GM21360 (cell line): Measurements from ENCODE around the gene FAM9A.
"Not testable (repeated sequence)": the region's sequence is repeated elsewhere in the genome, so short reads cannot be mapped to it uniquely, and the experiment has no call there.

Experiments used
- ATAC-seq: cut with Tn5 transposase; IDR thresholded peaks from one replicate; pipeline ENCODE4 v1.9.1; 2021; ENCODE audit warnings: mild to moderate bottlenecking, moderate library complexity; ENCODE audit not compliant: unreplicated experiment

Gene FAM9A

GRCh38 chrX:8805046-8805445, 3.9 kb upstream of the FAM9A start:
- no peak for ATAC-seq

GRCh38 chrX:8803326-8803725, 2.1 kb upstream of the FAM9A start:
- no peak for ATAC-seq

- ATAC-seq = not testable (repeated sequence)
Measured at GRCh38 chrX:8800351-8800750, 832 bp downstream of the FAM9A start.

- ATAC-seq = not testable (repeated sequence)
Measured at GRCh38 chrX:8799281-8799680, 1.9 kb downstream of the FAM9A start.

- not testable (repeated sequence) for ATAC-seq
Measured at GRCh38 chrX:8798702-8799101, 2.5 kb downstream of the FAM9A start.

GRCh38 chrX:8787119-8787518, 14.1 kb downstream of the FAM9A start:
- not testable (repeated sequence) for ATAC-seq

GRCh38 chrX:8784162-8784561, 17.0 kb downstream of the FAM9A start:
- no peak for ATAC-seq

GRCh38 chrX:8783714-8784098, 17.5 kb downstream of the FAM9A start:
- no peak for ATAC-seq

- ATAC-seq = peak; percentile 97
Measured at GRCh38 chrX:8783097-8783713, 18.0 kb downstream of the FAM9A start.

GRCh38 chrX:8782595-8782994, 18.6 kb downstream of the FAM9A start:
- ATAC-seq = no peak

GRCh38 chrX:8781921-8782320, 19.3 kb downstream of the FAM9A start:
- not testable (repeated sequence) for ATAC-seq

GRCh38 chrX:8773117-8773516, 28.1 kb downstream of the FAM9A start:
- no peak for ATAC-seq

- ATAC-seq = no peak
Measured at GRCh38 chrX:8760021-8760420, 41.2 kb downstream of the FAM9A start.

- not testable (repeated sequence) for ATAC-seq
Measured at GRCh38 chrX:8758706-8759105, 42.5 kb downstream of the FAM9A start.

GRCh38 chrX:8757609-8758389, 43.4 kb downstream of the FAM9A start:
- not testable (repeated sequence) for ATAC-seq

GRCh38 chrX:8755813-8756212, 45.4 kb downstream of the FAM9A start:
- ATAC-seq = no peak

- ATAC-seq = no peak
Measured at GRCh38 chrX:8755116-8755515, 46.1 kb downstream of the FAM9A start.

- no peak for ATAC-seq
Measured at GRCh38 chrX:8749697-8750096, 51.5 kb downstream of the FAM9A start.

GRCh38 chrX:8748855-8749254, 52.3 kb downstream of the FAM9A start:
- peak; percentile 59 for ATAC-seq

GRCh38 chrX:8743126-8743732, 58.0 kb downstream of the FAM9A start:
- peak; percentile 77 for ATAC-seq

- ATAC-seq = no peak
Measured at GRCh38 chrX:8741981-8742380, 59.2 kb downstream of the FAM9A start.
